GM19463 (cell line): ENCODE results near the gene BRWD1.
A peak's percentile ranks its signal among the peaks of the same experiment; 100 is the strongest.

ENCODE experiments used
- ATAC-seq: cut with Tn5 transposase; IDR thresholded peaks from one replicate; pipeline ENCODE4 v1.9.1; 2021; ENCODE audit warnings: mild to moderate bottlenecking, moderate library complexity; ENCODE audit not compliant: unreplicated experiment

The BRWD1 gene

DNA sequence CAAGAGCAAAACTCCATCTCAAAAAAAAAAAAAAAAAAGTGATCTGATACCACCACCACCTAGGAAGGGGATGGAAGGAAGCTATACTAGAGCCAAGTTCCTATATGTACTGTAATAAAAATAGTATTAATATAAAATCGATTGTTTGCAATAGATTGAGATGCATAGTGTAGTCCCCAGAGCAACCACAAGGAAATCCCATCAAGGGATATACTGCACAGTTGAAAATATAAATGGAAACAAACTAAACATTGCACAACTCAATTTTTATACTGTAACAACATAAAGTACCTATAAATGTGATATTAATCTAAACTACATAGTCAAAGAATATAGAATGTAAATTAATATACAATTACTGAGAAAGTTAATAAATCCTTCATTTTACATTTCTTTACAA, 109.3 kb downstream of the BRWD1 start:
- no peak for ATAC-seq

DNA sequence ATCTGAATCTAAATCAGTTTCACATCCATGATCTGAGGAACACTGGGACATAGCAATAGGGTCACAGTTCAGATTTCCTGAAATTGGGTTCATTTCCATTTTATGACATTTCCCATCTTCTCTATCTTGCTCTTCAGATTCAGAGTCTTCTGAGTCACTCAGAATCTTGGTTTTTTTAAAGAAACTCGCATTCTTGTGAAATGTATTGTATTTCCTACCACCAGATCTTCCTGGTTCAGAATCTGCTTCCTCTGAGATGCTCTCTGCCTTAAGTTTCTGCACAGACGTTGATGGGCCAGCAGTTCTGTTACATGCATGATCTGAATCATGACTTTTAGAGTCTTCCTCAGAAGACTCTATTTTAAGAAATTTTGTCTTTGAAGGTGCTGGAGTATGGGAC, 114.6 kb downstream of the BRWD1 start:
- no peak for ATAC-seq

GRCh38 chr21:39197448-39198233, 115.8 kb downstream of the BRWD1 start:
- no peak for ATAC-seq

- ATAC-seq = no peak
These were observed 116.6 kb downstream of the BRWD1 start for GRCh38 chr21:39196838-39197237.

DNA sequence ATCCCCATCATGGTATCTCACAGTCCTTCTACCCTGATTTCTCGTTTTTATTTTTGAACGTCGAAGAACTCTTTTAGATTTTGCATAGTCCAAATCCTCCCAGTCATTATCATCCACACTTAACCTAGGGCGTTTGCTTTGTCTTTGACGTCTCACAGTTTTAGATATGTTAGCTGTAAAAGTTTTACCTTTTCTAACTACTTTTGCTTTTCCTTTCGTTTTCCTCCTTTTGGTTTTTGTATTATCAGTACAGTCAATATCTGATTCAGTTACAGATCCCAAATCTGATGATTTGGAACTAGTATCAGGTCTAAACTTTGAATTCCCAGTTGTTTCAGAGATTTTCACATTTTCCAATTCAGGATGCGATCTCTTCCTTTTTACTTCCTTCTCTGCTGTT, 117.1 kb downstream of the BRWD1 start:
- ATAC-seq = no peak

GRCh38 chr21:39193380-39193779, 120.1 kb downstream of the BRWD1 start:
- ATAC-seq = no peak

GRCh38 chr21:39189857-39190604, 123.4 kb downstream of the BRWD1 start:
- no peak for ATAC-seq

DNA sequence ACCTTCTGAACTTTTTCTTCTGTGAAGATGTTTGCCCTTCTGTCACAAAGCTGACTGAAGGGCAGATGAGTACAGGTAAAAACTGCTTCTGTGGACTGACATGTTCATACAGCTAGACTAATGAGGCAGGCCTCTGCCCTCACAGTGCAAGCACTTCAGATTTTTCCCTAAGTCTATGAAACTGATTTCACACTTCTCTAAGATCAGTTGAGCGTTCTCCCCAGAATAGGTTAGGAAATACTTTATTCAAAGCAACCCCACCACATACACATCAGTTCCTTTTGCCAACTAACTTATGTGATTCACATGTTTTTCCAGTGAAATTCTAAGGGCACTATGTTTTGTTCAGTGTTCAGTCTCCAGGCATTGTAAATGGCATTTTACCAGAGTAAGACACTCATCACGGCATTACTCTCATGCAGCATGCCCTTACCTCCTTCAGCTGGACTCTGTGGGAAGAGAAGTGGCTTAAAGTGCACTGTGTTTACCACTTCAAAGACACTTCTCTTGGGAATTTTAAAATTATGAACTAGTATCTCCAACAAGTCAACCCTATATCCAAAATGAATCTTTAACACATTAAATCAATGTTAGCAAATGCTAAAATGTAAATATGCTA, 124.8 kb downstream of the BRWD1 start:
- ATAC-seq = no peak

DNA sequence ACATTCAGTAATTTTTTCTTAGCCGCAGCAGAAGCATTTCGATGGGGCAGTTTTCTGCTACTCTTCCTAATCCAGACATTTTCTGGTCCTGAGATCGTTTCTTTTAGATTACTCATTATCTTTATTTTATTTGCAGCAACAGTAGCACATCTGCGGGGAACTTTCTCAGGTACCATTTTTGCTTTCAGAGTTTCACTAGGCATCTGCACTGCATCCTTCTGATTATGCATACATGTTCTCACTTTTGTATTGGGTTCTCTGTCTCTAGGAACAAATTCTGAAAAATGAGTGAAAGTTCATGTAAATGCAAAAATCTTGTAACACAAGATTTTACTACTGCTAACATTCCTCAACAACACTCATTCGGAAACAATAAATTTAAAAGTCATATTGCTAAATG, 126.3 kb downstream of the BRWD1 start:
- no peak for ATAC-seq

DNA sequence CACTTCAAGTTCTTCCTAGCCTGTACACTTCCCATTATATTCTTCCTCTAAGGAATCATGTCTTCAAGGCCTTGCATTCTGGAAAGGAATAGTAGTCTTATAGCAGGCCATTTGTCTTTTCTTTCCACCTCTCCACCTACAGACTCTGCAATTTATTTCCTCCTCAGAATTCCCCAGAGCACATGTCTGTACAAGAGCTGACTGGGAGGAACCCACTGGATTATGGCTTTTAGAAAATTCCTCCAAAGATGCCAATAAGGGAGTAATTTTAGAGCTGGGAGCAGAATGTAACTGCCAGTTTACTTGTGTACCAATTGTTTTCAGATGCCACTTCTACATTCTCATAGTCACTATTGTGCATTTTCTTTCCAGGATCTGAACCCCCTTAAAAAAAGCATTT, 126.8 kb downstream of the BRWD1 start:
- no peak for ATAC-seq

DNA sequence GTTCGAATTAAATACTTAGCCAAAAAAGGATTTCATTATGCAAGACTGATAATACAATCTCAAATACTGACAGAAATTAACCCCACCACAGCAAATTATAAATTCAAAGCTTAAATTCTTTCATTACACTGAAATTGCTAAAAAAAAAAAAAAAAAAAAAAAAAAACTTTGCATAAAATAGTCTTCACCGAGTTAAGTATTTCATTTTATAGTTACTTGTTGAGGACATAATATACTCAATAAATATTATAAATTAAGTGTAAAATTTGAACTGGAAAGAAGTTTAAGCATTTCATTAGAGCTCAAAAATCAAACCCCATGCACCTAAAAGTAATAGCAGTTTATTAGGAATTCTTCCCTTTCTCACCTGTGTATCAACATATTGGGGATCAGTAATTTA, 128.3 kb downstream of the BRWD1 start:
- no peak for ATAC-seq

GRCh38 chr21:39184050-39184980, 129.1 kb downstream of the BRWD1 start:
- no peak for ATAC-seq

- peak; percentile 86 for ATAC-seq
These were observed 130.0 kb downstream of the BRWD1 start, which contains the start of gene PSMG1 for GRCh38 chr21:39183272-39184049. PSMG1 (minus strand) TSS chr21:39183451; CDS start chr21:39183385, 66 bp downstream.

DNA sequence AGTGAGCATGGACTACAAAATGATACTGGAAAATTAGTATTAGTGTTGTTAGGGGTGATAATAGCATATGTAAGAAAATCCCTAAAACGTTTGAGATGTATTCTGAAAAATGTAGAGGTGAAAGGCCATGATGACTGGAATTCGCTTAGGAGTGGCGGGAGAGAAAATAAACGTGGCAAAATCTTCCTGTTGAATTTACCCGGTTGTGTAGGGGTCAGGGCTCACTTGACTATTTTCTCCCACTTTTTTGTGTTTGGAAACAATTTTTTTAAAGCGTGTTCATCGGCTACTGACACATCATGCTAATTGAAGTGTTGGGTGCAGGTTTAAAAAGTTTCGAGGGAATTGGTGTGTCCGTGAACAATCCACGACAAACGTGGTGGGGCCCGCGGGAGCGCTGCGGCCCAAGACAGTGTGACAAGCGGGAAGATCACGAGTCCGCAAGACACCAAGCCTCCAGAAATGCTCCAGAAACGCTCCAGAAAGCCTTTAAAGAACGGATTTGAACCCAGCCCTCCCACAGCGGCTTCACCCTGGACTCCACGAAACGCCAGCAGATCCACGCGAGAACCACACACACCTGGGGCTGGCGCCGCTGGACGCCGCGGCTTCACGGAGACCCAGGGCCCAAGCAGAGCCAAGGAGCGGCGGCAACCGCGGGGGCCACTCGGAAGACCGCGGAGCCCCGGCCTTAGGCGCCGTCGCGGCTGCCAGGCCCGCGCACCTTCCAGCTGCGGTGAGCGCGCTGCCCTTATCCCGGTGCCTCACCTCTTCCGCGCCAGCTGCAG, 130.8 kb downstream of the BRWD1 start:
- ATAC-seq = no peak

DNA sequence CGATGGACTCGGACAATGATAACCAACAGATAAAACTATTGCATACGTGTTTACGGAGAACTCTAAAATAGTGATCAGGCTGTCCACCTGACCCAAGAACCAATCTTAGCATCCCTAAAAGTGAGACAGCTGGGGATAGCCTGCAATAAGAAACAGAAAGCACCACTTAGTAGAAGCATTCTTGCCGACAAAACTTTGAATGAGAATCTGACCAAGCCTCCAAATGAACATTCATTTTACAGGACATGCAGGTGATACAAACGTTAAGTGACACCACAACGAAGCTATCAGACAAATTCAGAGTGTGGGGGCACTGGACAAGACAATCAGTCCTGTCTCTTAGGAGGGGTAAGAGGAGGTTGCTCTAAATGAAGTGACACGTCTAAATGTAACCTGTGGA, 131.4 kb downstream of the BRWD1 start:
- no peak for ATAC-seq

- no peak for ATAC-seq
These were observed 132.1 kb downstream of the BRWD1 start for GRCh38 chr21:39181205-39181818.

DNA sequence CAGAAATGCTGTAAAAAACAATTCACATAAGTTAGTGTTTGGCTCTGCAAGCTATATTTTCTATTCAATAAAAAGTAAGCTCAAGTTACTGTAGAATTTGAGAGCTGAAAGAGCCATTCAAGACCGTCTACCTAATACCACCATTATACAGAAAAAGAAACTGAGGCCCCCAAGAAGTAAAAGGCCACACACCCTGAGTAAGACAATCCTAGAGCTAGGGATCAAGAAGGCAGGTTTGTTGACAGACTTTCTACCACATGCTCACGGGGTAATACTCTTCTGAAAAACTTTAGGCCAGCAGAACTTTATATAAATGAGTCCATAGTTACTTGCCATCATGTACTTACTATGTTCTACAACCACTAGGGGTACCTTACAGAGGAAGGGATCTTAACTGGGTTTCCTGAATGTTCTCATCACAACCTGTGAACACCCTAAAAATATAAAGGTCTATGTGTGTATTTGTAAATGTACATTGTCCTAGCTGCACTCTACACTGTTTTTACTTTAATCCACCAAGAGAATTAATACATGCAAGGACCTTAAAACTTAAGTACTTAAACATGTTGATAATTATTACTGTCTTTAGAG, 132.9 kb downstream of the BRWD1 start:
- no peak for ATAC-seq

GRCh38 chr21:39178421-39178820, 135.0 kb downstream of the BRWD1 start:
- ATAC-seq = no peak
